Osteoblast (primary cell): ENCODE measurements around the gene RAB33B. TPM values are rescaled to one million over a fixed set of nuclear protein-coding genes. Genes with fewer than 3 reads are reported as not detected.
A peak's percentile ranks its signal among the peaks of the same experiment; 100 is the strongest.

Experiments used
- DNase-seq: peaks from one replicate; pipeline ENCODE4 v3.0.0; 2011; ENCODE audit warnings: low spot score, mixed read lengths; ENCODE audit not compliant: insufficient read length; ENCODE audit errors: missing footprints
- H2AFZ ChIP-seq: 2 replicates; pipeline ENCODE4 v1.6.0; 2011; ENCODE audit warnings: mild to moderate bottlenecking, low read length
- H3K27ac ChIP-seq: 2 replicates; pipeline ENCODE4 v1.5.1; 2011; ENCODE audit warnings: mild to moderate bottlenecking, low read depth, low read length, moderate library complexity
- H3K27me3 ChIP-seq: 2 replicates; pipeline ENCODE4 v1.6.0; 2012; ENCODE audit warnings: mild to moderate bottlenecking, control low read depth, inconsistent platforms, low read length, moderate library complexity; ENCODE audit not compliant: insufficient read depth
- H3K36me3 ChIP-seq: 2 replicates; pipeline ENCODE4 v1.5.1; 2011; ENCODE audit warnings: mild to moderate bottlenecking, low read length, control low read depth, moderate library complexity; ENCODE audit not compliant: insufficient read depth
- H3K4me1 ChIP-seq: 2 replicates; pipeline ENCODE4 v1.5.1; 2011; ENCODE audit warnings: mild to moderate bottlenecking, low read length, control low read depth, moderate library complexity; ENCODE audit not compliant: insufficient read depth
- H3K4me2 ChIP-seq: 2 replicates; pipeline ENCODE4 v1.6.0; 2011; ENCODE audit warnings: mild to moderate bottlenecking, low read length; ENCODE audit not compliant: insufficient read depth
- H3K4me3 ChIP-seq: fragments of 200-600 bp; sonication (generic); 3 replicates; pipeline ENCODE4 v1.5.1; 2012; ENCODE audit warnings: mild to moderate bottlenecking, low read length, inconsistent platforms; ENCODE audit not compliant: insufficient read depth
- H3K79me2 ChIP-seq: 2 replicates; pipeline ENCODE4 v1.6.0; 2012; ENCODE audit warnings: mild to moderate bottlenecking, low read length, control low read depth, inconsistent platforms; ENCODE audit not compliant: insufficient read depth
- H3K9me3 ChIP-seq: 2 replicates; pipeline ENCODE4 v1.5.1; 2011; ENCODE audit warnings: low read depth, low read length, control low read depth
- H4K20me1 ChIP-seq: 2 replicates; pipeline ENCODE4 v1.6.0; 2012; ENCODE audit warnings: mild to moderate bottlenecking, low read length, control low read depth; ENCODE audit not compliant: insufficient read depth
- total RNA-seq: library from RNA; depleted of rRNA; stranded (reverse); fragments of >200 nt; gene quantifications from 2 replicates; pipeline ENCODE4 v1.2.3, GENCODE V29; 2012
- TF ChIP-seq, protein P1 (sequence below): IDR thresholded peaks from 2 replicates; pipeline ENCODE4 v1.5.1; 2011; ENCODE audit warnings: mild to moderate bottlenecking, low read depth, low read length, moderate library complexity; ENCODE audit errors: extremely low read depth

RAB33B gene
- total RNA-seq, 1 donor: 24.6 TPM

DNA sequence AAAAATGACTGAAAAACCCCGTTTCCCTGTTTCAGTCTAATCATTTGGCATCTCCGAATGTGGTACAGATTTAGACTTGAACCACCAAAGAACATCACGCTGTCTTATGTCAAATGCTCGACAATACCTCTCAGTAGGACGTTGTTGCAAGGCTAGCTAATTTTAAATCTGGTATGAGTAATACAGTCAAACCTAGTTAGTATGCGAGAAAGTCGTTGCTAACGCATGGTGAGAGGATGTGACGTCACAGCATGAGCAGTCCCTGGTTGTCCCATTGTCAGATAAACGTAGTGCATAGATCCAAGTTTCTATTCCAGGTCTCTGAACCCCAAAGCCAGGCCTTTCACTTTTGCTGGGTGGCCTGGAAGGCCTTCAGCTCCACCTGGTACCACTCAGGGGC lies 57.4 kb downstream of the RAB33B start:
- Histone ChIP-seq H3K36me3 (peaks cover 77% of the 10 kb centered on the region), H3K4me2 (no peak overlapping the region), H3K79me2 (no peaks in the 10 kb centered on the region), H4K20me1 (peaks cover 3% of the 10 kb centered on the region), H3K27me3 (no peaks in the 10 kb centered on the region), H3K27ac (no peak overlapping the region), H3K9me3 (no peaks in the 10 kb centered on the region), H3K4me1 (no peaks in the 10 kb centered on the region), H2AFZ (no peak overlapping the region), H3K4me3 (no peak overlapping the region)
- TF ChIP-seq, protein P1, sequence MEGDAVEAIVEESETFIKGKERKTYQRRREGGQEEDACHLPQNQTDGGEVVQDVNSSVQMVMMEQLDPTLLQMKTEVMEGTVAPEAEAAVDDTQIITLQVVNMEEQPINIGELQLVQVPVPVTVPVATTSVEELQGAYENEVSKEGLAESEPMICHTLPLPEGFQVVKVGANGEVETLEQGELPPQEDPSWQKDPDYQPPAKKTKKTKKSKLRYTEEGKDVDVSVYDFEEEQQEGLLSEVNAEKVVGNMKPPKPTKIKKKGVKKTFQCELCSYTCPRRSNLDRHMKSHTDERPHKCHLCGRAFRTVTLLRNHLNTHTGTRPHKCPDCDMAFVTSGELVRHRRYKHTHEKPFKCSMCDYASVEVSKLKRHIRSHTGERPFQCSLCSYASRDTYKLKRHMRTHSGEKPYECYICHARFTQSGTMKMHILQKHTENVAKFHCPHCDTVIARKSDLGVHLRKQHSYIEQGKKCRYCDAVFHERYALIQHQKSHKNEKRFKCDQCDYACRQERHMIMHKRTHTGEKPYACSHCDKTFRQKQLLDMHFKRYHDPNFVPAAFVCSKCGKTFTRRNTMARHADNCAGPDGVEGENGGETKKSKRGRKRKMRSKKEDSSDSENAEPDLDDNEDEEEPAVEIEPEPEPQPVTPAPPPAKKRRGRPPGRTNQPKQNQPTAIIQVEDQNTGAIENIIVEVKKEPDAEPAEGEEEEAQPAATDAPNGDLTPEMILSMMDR: no peak
- no peak for DNase-seq

- TF ChIP-seq, protein P1: no peak
- no peak for DNase-seq
- Histone ChIP-seq H4K20me1 (peaks cover 3% of the 10 kb centered on the region), H3K79me2 (no peaks in the 10 kb centered on the region), H3K27ac (no peak overlapping the region), H3K4me1 (no peaks in the 10 kb centered on the region), H3K9me3 (no peaks in the 10 kb centered on the region), H3K27me3 (no peaks in the 10 kb centered on the region), H3K36me3 (peaks cover 78% of the 10 kb centered on the region), H3K4me3 (no peak overlapping the region), H3K4me2 (no peak overlapping the region), H2AFZ (no peak overlapping the region)
Observed at GRCh38 chr4:139514382-139515059, 60.6 kb downstream of the RAB33B start.

GRCh38 chr4:139515531-139515958 lies 61.6 kb downstream of the RAB33B start:
- Histone ChIP-seq H3K27ac (peak overlapping the region; percentile 10), H3K4me1 (no peaks in the 10 kb centered on the region), H3K36me3 (peaks cover 79% of the 10 kb centered on the region), H4K20me1 (peaks cover 3% of the 10 kb centered on the region), H2AFZ (no peak overlapping the region), H3K4me3 (no peak overlapping the region), H3K4me2 (no peak overlapping the region), H3K27me3 (no peaks in the 10 kb centered on the region), H3K79me2 (no peaks in the 10 kb centered on the region), H3K9me3 (no peaks in the 10 kb centered on the region)
- TF ChIP-seq, protein P1: no peak
- DNase-seq: no peak

- Histone ChIP-seq H3K27me3 (no peaks in the 10 kb centered on the region), H2AFZ (no peak overlapping the region), H4K20me1 (no peaks in the 10 kb centered on the region), H3K9me3 (no peaks in the 10 kb centered on the region), H3K4me1 (no peaks in the 10 kb centered on the region), H3K4me3 (no peak overlapping the region), H3K36me3 (peaks cover 66% of the 10 kb centered on the region), H3K4me2 (no peak overlapping the region), H3K79me2 (no peaks in the 10 kb centered on the region), H3K27ac (no peak overlapping the region)
- no peak for DNase-seq
- TF ChIP-seq, protein P1: no peak
Observed at GRCh38 chr4:139521754-139522401, 68.0 kb downstream of the RAB33B start.
